Measurements from ENCODE around the gene CHMP6.

CHMP6 gene

DNA sequence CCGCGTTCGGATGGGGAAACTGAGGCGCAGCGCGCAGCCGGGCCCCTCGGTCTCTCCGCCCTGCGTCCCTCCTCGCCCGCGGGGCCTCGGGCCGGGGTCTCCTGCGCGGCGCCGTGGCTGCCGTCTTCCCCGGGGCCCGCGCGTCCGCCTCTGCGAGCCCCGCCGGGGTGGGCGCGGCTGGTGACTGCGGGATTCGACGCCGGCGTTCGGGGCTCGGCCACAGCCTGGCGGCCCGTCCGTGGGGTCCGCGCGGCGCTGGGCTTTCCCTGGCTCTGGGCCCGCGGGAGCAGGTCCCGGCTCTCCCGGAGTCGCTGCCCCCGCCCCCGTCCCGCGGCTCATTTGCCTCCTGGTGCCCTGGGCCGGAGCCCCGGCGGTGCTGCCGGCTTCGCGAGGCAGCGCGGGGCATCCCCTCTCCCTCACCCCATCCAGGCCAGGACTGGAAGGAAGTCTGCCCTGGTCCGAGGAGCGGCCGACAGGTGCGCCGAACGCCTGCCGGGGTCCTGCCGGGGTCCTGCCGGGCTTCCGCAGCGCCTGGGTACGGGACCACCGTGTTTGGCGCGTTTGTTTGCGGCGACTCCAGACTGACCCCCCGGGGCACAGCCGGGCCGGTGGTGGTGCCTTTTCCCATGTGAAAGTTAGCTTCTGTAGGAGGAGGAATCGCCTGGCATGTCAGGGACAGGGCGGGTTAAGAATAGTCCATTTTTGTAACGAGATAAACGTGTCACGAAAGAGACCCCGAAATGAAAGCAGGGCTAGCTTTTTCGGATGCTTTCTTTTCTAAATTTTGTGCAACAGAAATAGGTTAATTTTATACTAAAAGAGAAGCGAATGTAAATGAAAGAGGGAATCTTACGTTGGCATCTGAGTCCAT lies 671 bp downstream of the CHMP6 start:
- DNase-seq (ENCODE audit: low read depth) = no peak

DNA sequence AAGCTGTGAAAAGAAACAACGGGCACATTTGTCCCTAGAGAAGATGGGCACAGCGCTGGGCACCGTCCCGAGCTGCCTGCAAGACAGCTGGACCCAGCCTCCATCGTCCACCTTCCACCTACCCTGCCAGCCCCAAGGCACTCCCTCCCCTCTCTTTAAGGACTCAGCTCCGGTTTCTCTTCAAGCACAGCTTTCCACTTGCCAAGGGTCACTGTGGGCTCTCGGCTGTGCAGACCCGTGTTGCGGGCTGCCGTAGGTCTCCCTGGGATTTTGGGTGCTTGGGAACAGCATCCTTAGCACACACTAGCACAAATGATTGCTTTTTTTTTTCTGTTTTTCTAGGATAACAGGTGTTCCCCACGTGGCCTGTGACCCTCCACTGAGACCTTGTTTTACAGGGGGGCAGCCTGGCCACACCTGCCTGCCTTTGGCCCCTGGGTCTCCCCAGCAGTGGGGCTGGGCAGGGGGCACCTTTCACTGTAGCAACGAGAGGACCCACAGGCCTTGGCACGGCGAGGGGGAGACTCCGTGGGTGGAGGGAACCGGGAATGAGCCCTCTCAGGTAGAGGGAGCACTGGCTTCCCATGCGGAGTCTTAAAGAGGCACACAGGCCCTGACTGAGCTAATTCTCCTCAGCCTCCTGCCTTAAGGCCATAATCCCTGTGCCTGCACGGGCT lies 1.4 kb downstream of the CHMP6 start:
- no peak for DNase-seq (ENCODE audit: low read depth)

DNA sequence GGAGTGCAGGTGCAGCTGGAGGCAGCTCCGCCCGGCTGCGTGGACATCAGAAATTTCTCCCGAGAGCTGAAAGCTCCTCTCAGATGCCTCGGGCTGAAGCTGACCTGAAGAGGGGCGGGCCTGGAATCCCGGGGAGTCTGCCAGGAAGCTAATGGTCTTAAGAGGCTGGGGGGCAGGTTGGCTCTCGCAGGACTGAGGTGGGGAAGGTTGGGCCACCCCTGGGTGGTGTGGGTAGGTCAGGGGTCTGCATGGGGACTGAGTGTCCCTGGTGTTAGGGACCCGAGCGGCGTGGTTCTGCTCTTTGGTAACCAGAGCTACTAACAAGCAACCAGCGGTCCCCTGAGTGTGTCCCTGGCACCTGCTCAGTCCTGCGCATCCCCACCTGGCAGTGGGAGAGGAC lies 3.5 kb downstream of the CHMP6 start:
- no peak for DNase-seq (ENCODE audit: low read depth)

DNA sequence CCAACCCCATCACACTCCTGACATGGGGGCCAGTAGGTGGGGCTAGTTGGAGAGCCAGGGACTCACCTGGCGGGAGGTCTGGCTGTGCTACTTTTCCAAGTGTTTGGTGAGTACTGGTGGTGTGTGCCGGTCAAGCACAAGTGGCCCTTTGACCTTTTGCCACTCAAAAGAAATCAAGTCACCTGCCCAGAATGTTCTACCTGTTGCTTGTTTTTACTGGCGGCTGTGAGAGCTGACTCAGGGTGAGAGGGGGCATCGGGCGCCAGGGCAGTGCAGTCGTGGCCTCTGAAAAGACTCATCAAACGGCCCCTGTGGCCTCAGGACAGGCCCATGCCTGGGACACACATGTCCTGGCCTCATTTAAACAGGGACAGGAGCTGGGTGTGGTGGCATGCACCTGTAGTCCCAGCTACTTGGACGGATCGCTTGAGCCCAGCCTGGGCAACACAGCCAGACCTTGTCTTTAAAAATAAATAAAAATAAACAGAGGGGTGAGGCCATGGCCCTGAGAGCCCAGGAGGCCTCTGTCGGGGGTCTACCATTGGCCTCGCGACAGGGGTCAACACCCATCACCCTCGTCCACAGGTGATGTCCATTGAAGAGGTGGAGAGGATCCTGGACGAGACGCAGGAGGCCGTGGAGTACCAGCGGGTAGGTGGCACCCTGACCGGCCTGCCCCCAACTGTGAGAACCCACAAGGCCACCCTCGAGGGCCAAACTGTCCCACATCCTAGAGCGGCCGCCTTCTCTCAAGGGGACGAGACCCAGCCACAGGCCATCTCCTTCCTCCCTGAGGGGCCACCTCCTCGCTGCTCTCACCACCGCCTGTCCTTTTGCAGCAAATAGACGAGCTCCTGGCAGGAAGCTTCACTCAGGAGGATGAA lies 5.0 kb downstream of the CHMP6 start:
- no peak for DNase-seq (ENCODE audit: low read depth)

DNA sequence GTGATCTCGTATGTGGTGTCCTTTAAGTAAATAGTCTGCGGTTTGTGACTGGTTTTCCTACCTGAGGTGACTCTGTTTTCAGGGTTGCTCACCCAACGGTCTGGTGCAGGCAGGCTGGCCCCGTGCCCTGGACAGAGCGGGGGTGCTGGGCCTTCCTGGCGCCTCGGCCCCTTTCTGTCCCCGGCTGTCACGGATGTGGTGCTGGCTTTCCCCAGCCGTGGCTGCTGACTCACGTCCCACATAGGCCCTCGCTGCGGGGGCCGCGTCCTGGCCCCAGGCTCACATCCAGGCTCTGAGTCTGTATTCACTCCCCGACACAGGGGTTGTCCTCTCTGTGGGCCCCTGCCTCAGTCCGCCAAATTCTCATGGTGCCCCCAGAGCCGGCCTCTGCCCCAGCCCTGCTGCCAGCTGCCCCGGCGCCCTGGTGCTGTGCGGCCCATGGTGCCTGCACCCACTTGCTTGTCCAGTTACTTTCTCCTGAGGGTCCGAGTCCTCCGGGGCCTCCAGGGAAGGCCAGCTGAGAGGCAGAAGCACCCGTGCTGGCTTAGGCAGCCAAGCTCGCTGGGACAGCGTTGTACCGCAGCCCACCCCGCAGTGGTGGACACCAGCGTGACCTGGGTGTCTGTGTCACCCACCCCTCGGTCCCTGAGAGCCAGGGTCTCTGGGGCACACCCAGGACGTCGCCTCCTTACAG lies 5.9 kb downstream of the CHMP6 start:
- DNase-seq (ENCODE audit: low read depth) = no peak

DNA sequence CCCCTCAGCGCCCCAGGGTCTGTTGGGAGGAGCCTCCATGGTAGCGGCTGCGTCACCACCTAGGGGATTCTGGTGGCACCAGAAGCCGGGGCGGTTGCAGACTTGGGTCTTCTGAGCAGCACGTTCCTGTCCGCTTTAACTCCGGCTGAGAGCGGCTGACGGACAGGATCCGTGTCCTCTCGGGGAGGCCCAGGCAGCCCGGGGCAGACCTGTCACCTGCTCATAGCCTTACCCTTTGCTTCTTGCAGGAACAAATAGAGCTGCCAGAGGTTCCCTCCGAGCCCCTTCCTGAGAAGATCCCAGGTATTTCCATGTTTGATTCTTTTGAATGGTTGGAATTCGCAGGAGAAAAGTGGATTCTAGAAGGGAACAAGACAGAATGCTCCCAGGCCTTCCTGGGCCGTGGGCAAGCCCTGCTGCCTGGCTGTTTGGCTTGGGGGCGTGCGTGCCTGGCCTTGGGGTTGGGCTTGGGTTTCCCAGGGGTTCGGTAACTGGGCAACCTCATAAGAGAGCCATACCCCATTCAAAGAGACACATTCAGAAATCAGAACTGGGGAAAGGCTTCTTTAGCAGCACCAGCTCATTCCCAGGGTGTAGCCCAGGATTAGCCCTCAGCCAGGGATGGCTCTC lies 6.6 kb downstream of the CHMP6 start:
- DNase-seq (ENCODE audit: low read depth) = no peak

DNA sequence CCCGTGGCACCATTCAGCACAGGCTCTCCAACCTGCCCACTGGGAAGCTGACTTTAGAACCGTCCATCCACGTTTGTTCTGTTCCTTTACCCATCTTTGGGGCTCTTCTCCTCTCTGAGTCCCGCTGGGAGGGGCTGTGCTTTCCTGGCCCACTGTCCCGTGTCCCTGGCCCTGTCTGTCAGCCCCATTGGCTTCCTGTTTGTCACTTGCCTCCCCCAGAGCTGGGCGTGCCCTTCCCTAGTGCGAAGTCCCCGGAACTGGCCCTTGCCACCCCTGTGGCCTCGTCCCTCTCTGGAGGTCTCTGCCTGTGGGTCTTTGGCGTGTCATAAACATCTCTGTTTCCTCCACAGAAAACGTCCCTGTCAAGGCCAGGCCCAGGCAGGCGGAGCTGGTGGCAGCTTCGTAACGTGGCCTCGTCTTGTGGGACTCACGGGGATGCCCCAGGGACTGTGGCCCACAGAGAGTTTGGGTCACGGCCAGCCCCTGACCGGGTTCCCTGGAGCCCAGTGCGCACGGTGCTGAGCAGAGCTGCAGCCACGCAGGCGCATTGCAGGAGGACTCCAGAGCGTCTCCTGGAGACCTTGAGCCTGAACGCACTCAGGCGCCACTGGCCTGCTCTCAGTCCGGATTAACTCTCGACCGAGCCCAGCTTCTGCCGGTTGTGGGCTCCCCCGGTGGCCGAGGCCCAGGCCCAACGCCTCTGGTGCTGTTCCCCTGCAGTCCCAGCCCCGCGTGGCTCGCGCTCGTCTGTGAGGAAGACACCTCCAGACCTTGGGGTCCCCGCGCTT lies 7.3 kb downstream of the CHMP6 start:
- no peak for DNase-seq (ENCODE audit: low read depth)

DNA sequence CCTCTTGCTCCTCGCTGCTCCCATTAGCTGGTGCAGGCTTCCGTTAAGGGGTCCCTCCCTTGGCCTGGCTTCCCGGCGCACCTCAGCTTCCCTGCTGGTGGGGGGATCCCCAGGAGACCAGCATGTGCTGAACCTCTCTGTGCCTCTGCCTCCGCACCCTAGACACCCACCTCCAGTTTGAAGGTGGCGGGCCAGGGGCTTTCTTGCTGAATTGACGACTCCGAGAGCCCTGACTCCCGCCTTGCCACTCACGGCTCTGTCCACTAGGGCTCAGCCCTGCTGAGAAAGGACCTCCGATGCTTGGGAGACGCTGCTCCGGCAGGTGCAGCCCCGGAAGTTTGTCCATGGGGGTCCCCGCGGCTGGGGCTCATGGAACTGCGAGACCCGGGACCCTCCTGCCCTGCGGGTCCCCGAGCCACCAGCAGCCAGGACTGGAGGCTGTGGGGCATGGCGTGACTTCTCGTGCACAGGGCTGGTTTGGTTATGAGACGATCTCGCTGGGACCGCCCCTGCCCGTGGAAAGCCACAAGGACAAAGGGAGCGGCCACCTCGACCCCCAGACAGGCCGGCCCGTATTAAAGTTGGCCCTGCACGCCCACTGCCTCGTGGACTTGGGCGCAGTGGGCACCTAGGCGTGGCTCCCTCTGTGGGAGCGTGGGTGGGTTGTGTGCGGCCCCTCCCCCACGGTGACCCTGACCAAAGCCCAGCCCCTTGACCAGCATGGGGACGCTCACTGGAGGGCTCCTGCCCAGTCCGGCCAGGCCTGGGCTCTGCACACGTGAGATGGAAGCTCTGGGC lies 8.1 kb downstream of the CHMP6 start:
- no peak for DNase-seq (ENCODE audit: low read depth)

DNA sequence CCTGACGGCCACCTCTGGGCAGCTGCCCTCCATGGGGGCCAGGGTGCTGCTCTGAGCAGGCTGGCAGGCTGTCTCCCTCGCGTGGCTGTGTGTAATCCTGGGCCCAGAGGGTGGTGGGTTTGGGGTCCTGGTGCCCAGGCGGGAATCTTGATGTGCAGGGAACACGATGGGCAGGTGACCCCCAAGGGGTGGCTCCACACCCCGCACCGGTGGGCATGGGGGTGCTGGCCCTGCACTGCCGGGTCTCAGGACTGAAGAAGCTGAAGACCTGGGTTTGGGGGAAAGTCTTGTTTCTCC lies 8.6 kb downstream of the CHMP6 start:
- no peak for DNase-seq (ENCODE audit: low read depth)

DNA sequence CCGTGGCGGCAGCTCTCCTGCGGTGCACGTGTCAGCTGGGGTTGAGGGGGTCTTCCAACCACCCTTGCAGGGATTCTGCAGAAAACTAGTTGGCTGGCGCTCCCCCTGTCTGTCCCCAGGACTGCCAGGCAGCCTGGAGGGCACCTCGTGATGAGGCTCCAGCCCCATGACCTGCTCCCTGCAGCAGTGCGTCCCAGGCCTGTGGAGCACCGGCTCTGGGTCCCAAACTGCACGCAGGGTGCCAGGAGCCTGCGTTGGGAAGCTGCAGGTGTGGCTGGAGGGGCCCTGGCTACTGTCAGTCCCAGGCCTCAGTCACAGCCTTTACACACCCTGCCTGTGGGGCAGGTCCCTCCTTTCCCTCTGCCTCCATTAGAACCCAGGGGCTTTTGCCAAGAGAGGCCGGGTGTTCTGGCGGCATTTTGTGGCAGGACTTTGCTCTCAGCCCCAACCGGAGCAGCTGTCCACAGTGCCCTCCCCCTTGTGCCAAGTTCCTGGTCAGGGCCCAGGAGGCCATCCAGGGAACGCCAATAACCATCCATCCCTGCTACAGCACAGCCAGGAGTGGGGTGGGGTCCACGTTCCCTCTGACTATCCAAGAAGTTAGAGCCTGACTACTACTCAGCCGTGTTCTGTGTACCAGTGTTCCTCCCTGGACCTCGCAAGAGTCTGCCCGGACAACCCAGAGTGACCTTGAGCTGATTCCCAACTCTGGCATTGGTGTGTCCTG lies 9.2 kb downstream of the CHMP6 start:
- no peak for DNase-seq (ENCODE audit: low read depth)

DNA sequence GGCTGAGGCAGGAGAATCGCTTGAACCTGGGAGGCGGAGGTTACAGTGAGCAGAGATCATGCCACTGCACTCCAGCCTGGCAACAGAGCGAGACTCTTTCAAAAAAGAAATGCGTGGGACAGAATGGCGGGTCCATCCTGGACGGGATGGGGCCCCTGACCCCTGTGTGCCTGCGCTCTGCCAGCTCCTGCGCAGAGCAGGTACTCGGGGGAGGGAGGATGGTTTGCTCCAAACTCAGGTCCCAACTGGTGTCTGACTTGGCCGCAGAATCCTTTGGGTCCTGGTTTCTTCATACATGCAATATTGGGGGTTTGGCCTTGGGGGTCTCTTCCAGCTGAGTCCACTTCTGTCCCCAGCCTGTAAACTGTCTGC lies 10.4 kb downstream of the CHMP6 start:
- no peak for DNase-seq (ENCODE audit: low read depth)

DNA sequence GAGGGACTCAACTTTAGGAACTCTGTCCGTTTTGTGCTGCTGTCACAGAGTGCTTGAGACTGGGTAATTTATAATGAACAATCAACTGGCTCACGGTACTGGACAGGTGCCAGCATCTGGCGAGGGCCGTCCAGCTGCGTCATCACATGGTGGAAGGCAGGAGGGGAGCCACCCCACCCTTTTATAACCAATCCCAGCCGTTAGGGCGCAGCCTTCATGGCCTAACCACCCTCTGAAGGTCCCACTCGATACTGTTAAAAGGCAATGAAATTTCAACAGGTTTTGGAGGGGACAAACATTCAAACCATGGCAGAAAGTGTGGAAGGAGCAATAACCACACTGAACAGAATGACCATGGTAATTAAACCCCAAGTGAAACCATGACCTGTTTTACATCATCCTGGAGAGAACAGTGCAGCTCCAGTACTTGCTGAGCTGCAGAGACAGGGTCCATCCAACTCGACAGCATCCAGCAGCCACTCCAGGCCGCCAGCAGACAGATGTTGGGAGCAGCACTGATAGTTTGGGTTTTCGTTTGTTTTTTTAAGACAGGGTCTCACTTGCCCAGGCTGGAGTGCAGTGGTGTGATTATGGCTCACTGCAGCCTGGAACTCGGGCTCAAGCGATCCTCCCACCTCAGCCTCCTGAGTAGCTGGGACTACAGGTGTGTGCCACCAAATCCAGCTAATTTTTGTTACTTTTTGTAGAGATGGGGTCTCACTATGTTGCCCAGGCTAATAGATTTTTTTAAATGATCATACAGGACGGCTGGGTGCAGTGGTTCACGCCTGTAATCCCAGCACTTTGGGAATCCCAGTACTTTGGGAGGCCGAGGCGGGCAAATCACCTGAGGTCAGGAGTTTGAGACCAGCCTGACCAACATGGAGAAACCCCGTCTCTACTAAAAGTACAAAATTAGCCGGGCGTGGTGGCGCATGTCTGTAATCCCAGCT lies 11.0 kb downstream of the CHMP6 start:
- no peak for DNase-seq (ENCODE audit: low read depth)

DNA sequence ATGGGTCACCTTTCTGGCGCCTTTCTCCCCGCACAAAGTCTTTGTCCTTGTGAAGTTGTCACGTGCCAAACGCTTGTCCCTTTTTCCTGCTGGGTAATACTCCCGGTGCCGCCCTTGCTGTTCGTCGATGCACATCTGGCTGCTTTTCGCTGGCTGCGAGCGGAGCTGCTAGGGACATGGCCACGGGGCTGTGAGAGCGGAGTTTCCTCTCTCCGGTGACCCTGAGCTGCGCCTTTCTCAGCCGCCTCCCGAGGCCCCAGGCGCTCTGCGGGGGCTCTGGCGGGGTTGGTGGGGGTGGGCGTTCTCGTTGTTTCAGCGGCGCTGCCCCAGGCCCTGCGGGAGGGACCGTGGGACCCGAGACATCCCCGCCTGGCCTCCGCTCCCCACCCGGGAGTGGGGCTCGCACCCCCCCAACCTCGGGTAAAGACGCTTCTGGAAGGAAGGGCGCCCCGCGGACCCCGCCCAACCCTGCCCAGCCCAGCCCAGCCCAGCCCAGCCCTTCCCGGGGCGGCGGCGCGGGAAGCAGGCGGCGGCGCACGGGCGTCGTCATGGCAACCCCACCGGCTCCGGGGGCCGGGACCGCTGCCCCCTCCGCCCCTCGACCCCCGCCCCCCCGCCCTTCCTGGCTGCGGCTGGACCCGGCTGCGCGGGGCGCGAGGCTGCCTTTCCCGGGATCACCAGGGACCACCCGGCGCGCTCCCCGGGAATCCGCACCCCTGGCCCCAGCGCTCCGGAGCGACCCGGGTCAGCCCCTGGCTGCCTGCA lies 12.3 kb downstream of the CHMP6 start:
- DNase-seq (ENCODE audit: low read depth) = no peak

DNA sequence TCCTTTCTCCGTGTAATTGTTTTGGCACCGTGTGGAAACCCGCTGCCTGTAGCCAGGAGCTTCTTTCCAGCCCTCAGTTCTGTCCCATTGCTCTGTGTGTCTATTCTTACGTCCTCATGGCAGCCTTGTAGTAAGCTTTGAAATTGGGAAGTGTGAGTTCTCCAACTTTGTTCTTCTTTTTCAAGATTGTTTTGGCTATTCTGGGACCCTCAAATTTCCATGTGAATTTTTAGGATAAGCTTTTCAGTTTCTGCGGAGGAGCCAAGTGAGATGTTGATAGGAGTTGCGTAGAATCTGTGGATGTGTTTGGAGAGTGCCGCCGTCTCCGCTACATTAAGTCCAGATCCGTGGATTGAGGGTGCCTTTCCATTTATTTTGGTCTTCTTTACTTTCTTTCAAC lies 15.2 kb downstream of the CHMP6 start:
- DNase-seq (ENCODE audit: low read depth) = no peak

DNA sequence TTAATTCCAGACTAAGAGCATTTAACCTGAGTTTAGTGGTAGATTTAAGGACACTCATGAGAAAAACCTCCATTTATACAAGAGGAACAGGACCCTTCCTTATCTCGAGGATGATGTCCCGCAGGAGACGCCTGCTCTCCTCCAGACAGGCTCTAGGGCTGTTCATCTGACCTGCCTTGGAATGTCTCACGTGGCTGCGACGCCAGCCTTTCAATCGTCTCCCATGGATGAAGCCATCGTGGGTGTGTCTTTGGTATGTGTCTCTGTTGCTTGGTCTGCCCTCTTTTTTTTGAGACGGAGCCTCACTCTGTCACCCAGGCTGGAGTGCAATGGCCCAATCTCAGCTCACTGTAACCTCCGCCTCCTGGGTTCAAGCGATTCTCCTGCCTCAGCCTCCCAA lies 16.5 kb downstream of the CHMP6 start:
- DNase-seq (ENCODE audit: low read depth) = no peak

DNA sequence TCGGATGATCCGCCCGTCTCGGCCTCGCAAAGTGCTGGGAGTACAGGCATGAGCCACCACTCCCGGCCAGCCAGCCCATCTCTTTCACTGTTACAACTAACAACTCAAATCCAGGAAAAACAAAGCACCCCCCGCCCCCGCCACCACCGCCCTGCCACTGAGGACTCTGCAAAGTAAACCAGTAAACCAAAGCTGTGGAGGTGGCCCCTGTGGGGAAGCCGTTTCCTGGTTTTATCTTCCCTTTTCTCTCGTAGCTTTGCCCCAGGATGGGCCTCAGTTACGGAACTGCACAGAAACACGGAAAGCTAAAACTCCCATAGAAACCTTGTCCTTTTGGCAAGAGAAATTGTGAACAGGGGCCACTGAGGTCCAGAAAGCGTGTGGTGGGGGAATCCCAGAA lies 17.5 kb downstream of the CHMP6 start:
- DNase-seq (ENCODE audit: low read depth) = no peak

DNA sequence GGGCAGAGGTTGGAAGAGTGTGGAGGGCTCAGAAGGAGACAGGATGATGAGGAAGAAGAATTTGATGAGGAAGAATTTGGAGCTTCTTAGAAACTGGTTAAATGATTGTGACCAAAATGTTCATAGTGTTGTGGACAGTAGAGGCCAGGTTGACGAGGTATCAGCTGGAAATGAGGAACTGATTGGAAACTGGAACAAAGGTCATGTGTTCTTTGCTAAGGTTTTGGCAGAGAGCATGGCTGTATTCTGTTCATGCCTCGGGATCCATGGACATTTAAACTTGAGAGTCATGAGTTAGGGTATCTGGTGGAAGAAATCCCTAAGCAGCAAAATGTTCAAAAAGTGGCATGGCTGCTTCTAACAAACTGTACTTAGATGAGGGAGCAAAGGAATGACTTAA lies 19.3 kb downstream of the CHMP6 start:
- DNase-seq (ENCODE audit: low read depth) = no peak

DNA sequence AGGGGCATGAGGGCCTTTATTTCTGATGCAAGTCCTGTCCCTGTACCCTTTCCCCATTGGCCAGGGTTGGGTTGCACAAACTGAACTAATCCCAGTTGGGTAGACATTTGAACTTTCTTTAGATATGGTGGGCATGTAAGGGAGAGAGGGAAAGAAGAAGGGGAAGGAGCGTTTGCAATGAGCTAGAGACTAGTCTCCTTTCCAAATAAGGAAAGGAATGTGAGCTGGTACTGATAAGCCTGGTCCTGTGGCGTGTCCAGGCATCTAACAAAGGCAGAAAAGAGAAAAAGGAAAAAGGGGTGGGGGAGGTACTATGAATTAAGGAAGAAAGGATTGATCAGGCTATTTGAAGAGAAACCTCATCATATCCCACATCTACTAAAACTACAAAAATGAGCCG lies 20.3 kb downstream of the CHMP6 start:
- no peak for DNase-seq (ENCODE audit: low read depth)

Measured in activated gamma-delta T cell treated with anti-CD3 and anti-CD28 coated beads, Interleukin-2, amount 50 U/mL, for 16 hours (primary cell).